IMR-90 (cell line): ENCODE data around the gene SMIM5. TPM values are rescaled to one million over a fixed set of nuclear protein-coding genes. Genes with fewer than 3 reads are reported as not detected.

Experiments used
- ATAC-seq: fragments of 200-7000 bp; cut with Tn5 transposase; 2 replicates; pipeline ENCODE4 v1.9.1; 2020; ENCODE audit warnings: low read depth, mild to moderate bottlenecking, moderate library complexity
- BruUV-seq: library from RNA; stranded (reverse); fragments of 400-500 nt; replicated peaks from 2 replicates; lab custom pipeline; 2021; lab: Mats Ljungman, UMichigan
- CTCF ChIA-PET: fragments of 300-600 bp; formaldehyde crosslinking; extraction: SDS; loops from one replicate; lab custom pipeline; 2021; ENCODE audit warnings: antibody characterized with exemption; lab: Yijun Ruan, JAX
- POLR2A ChIA-PET: fragments of 300-600 bp; sonication (Branson Sonifier 250); formaldehyde crosslinking; loops from one replicate; lab custom pipeline; 2022; ENCODE audit warnings: antibody characterized with exemption; ENCODE audit not compliant: unreplicated experiment; lab: Charles Lee
- DNase-seq: peaks from one replicate; pipeline ENCODE4 v3.0.0; 2013
- H2AFZ ChIP-seq: replicated peaks from 2 replicates; pipeline ENCODE3; 2013; ENCODE audit warnings: low read length, mild to moderate bottlenecking; ENCODE audit not compliant: poor library complexity
- H2AK5ac ChIP-seq: 2 replicates; pipeline ENCODE4 v1.6.1; 2013; ENCODE audit warnings: low read depth, low read length, inconsistent platforms
- H2AK9ac ChIP-seq: replicated peaks from 2 replicates; pipeline ENCODE3; 2013; ENCODE audit warnings: mild to moderate bottlenecking, low read depth, low read length, moderate library complexity; ENCODE audit not compliant: poor library complexity
- H2BK120ac ChIP-seq: 2 replicates; pipeline ENCODE4 v1.6.1; 2013; ENCODE audit warnings: low read depth, low read length, inconsistent platforms
- H2BK15ac ChIP-seq: 3 replicates; pipeline ENCODE4 v1.6.1; 2013; ENCODE audit warnings: low read depth, low read length, inconsistent platforms
- H2BK20ac ChIP-seq: 2 replicates; pipeline ENCODE4 v1.6.1; 2013; ENCODE audit warnings: low read depth, mild to moderate bottlenecking, inconsistent platforms, low read length, moderate library complexity
- H2BK5ac ChIP-seq: 2 replicates; pipeline ENCODE4 v1.6.1; 2013; ENCODE audit warnings: mild to moderate bottlenecking, low read depth, low read length, inconsistent platforms; ENCODE audit not compliant: poor library complexity, severe bottlenecking
- H3K14ac ChIP-seq: replicated peaks from 2 replicates; pipeline ENCODE4 v1.6.1; 2013; ENCODE audit warnings: low read depth, low read length, inconsistent platforms
- H3K18ac ChIP-seq: 2 replicates; pipeline ENCODE4 v1.6.1; 2013; ENCODE audit warnings: low read depth, low read length, control low read depth
- H3K23ac ChIP-seq: 2 replicates; pipeline ENCODE4 v1.6.1; 2013; ENCODE audit warnings: low read depth, low read length, inconsistent platforms
- H3K27ac ChIP-seq: 2 replicates; pipeline ENCODE4 v1.5.1; 2013; ENCODE audit warnings: mild to moderate bottlenecking, control low read depth, low read length; ENCODE audit not compliant: insufficient read depth
- H3K27me3 ChIP-seq: 2 replicates; pipeline ENCODE4 v1.6.1; 2013; ENCODE audit warnings: low read length; ENCODE audit not compliant: control insufficient read depth, insufficient read depth
- H3K36me3 ChIP-seq: 2 replicates; pipeline ENCODE4 v1.6.1; 2013; ENCODE audit warnings: low read length, mixed read lengths; ENCODE audit not compliant: control insufficient read depth, insufficient read depth
- H3K4ac ChIP-seq: 2 replicates; pipeline ENCODE4 v1.6.1; 2013; ENCODE audit warnings: low read depth, low read length, inconsistent platforms
- H3K4me1 ChIP-seq: 2 replicates; pipeline ENCODE4 v1.6.1; 2013; ENCODE audit warnings: low read length, mixed read lengths; ENCODE audit not compliant: control insufficient read depth, insufficient read depth
- H3K4me2 ChIP-seq: 2 replicates; pipeline ENCODE4 v1.6.1; 2013; ENCODE audit warnings: low read depth, mild to moderate bottlenecking, control low read depth, low read length, moderate library complexity
- H3K4me3 ChIP-seq: 2 replicates; pipeline ENCODE4 v1.5.1; 2013; ENCODE audit warnings: low read depth, mild to moderate bottlenecking, control low read depth, low read length, moderate library complexity; ENCODE audit not compliant: insufficient read depth
- H3K56ac ChIP-seq: 2 replicates; pipeline ENCODE4 v1.6.1; 2013; ENCODE audit warnings: low read length, inconsistent platforms; ENCODE audit not compliant: insufficient read depth; ENCODE audit errors: extremely low read depth
- H3K79me1 ChIP-seq, 2 experiments: 2 replicates each; pipeline ENCODE4 v1.6.1; 2013; ENCODE audit warnings: low read length in 2 of 2, inconsistent platforms in 1 of 2, low read depth in 1 of 2
- H3K9ac ChIP-seq: 2 replicates; pipeline ENCODE4 v1.6.1; 2013; ENCODE audit warnings: low read depth, low read length, control low read depth
- H3K9me1 ChIP-seq: 2 replicates; pipeline ENCODE4 v1.6.1; 2013; ENCODE audit warnings: low read length, inconsistent platforms; ENCODE audit not compliant: insufficient read depth
- H3K9me3 ChIP-seq: 2 replicates; pipeline ENCODE4 v1.6.1; 2013; ENCODE audit warnings: low read length; ENCODE audit not compliant: control insufficient read depth, insufficient read depth
- H4K20me1 ChIP-seq: 2 replicates; pipeline ENCODE4 v1.6.1; 2013; ENCODE audit warnings: low read length, inconsistent platforms; ENCODE audit not compliant: insufficient read depth
- H4K5ac ChIP-seq: 2 replicates; pipeline ENCODE4 v1.6.1; 2013; ENCODE audit warnings: mild to moderate bottlenecking, low read depth, low read length, control low read depth
- H4K8ac ChIP-seq, 2 experiments: 2 replicates each; pipeline ENCODE4 v1.6.1; 2013; ENCODE audit warnings: low read depth in 2 of 2, low read length in 2 of 2, control low read depth in 1 of 2, inconsistent platforms in 1 of 2
- H4K91ac ChIP-seq: 2 replicates; pipeline ENCODE4 v1.6.1; 2013; ENCODE audit warnings: low read depth, low read length, inconsistent platforms; ENCODE audit not compliant: insufficient read depth
- BHLHE40 ChIP-seq: fragments of 150-350 bp; IDR thresholded peaks from 2 replicates; pipeline ENCODE4 v1.6.1; 2016; ENCODE audit warnings: mild to moderate bottlenecking, low read depth, low read length
- CEBPB ChIP-seq: IDR thresholded peaks from 2 replicates; pipeline ENCODE4 v1.6.1; 2012; ENCODE audit warnings: low read depth, low read length, improper control_type of control experiment
- FOS ChIP-seq: fragments of 150-350 bp; IDR thresholded peaks from 2 replicates; pipeline ENCODE4 v1.6.1; 2016; ENCODE audit warnings: low read depth, low read length
- MAFK ChIP-seq: IDR thresholded peaks from 2 replicates; pipeline ENCODE4 v1.6.1; 2012; ENCODE audit warnings: low read depth, low read length, improper control_type of control experiment
- MAZ ChIP-seq: IDR thresholded peaks from 2 replicates; pipeline ENCODE4 v1.6.1; 2012; ENCODE audit warnings: low read depth, mild to moderate bottlenecking, low read length, improper control_type of control experiment, moderate library complexity, borderline replicate concordance
- MXI1 ChIP-seq: IDR thresholded peaks from 2 replicates; pipeline ENCODE4 v1.6.1; 2012; ENCODE audit warnings: low read depth, mild to moderate bottlenecking, low read length, moderate library complexity, borderline replicate concordance
- NFE2L2 ChIP-seq: fragments of 150-350 bp; IDR thresholded peaks from 2 replicates; pipeline ENCODE4 v1.6.1; 2016; ENCODE audit warnings: low read depth, mild to moderate bottlenecking, low read length
- POLR2A ChIP-seq: IDR thresholded peaks from 2 replicates; pipeline ENCODE4 v1.6.1; 2012; ENCODE audit warnings: mild to moderate bottlenecking, low read depth, low read length
- WGBS, 2 experiments: methylation state at CpG; one replicate each; pipeline versions ENCODE4 v1.1.5 to v1.1.7; 2013; ENCODE audit warnings: missing lambda C conversion rate in 2 of 2; ENCODE audit not compliant: insufficient read length in 1 of 2; ENCODE audit errors: extremely low coverage in 2 of 2; 5-methylcytosine and 5-hydroxymethylcytosine counted together
- dilution Hi-C: fragments of 300-500 bp; cut with HindIII; formaldehyde crosslinking; loops from one replicate; pipeline ENCODE4 v1.14.3; 2018; ENCODE audit warnings: low sequenced_read_pairs; ENCODE audit not compliant: unreplicated experiment
- in situ Hi-C: fragments of 300-500 bp; cut with MboI; formaldehyde crosslinking; loops from 3 replicates; pipeline ENCODE4 v1.14.3; 2019; ENCODE audit warnings: low sequenced_read_pairs, inconsistent platforms, mixed read lengths
- intact Hi-C: fragments of 100-400 bp; cut with micrococcal nuclease; formaldehyde crosslinking; loops from 2 replicates; pipeline ENCODE4 v1.10.0; 2022
- polyA plus RNA-seq, 3 experiments: library from polyadenylated mRNA; depleted of rRNA; stranded (reverse); fragments of >200 nt; gene quantifications; 2 replicates each; pipeline ENCODE4 v1.2.3, GENCODE V29; 2012; ENCODE audit warnings: low replicate concordance in 1 of 3
- total RNA-seq: library from RNA; depleted of rRNA; stranded (reverse); fragments of >200 nt; gene quantifications from 2 replicates; pipeline ENCODE4 v1.2.3, GENCODE V29; 2012
- TF ChIP-seq, protein P1 (sequence below): fragments of 150-350 bp; IDR thresholded peaks from 2 replicates; pipeline ENCODE4 v1.6.1; 2016; ENCODE audit warnings: low read depth, mild to moderate bottlenecking, low read length, moderate library complexity, borderline replicate concordance
- TF ChIP-seq, protein P2 (sequence below): fragments of 150-350 bp; IDR thresholded peaks from 2 replicates; pipeline ENCODE4 v1.6.1; 2017; ENCODE audit warnings: mild to moderate bottlenecking, antibody characterized with exemption, low read length, low read depth

Gene SMIM5
- total and polyA plus RNA-seq, 2 of the 4 experiments (the other 2 are of a cell fraction) = not detected

GRCh38 chr17:75610103-75610984 is 22.9 kb upstream of the SMIM5 start (continued):
- no peak for TF ChIP-seq BHLHE40

- Histone ChIP-seq H4K5ac (no peak overlapping the region), H3K4me2 (no peak overlapping the region), H2BK5ac (no peak overlapping the region), H2BK20ac (no peak overlapping the region), H3K4me3 (no peak overlapping the region), H2BK15ac (no peak overlapping the region), H3K4me1 (no peaks in the 10 kb centered on the region), H3K18ac (no peak overlapping the region), H3K9ac (no peak overlapping the region), H2BK120ac (no peak overlapping the region), H2AK5ac (no peak overlapping the region), H3K4ac (no peak overlapping the region), H3K9me1 (no peaks in the 10 kb centered on the region), H3K9me3 (no peaks in the 10 kb centered on the region), H3K36me3 (no peaks in the 10 kb centered on the region), H3K27ac (no peak overlapping the region), H3K79me1 (no peaks in the 10 kb centered on the region), H4K20me1 (no peaks in the 10 kb centered on the region), H4K91ac (no peak overlapping the region), H3K27me3 (peaks cover 12% of the 10 kb centered on the region), H3K14ac (no peak overlapping the region), H3K23ac (no peak overlapping the region), H2AK9ac (no peak overlapping the region), H3K56ac (no peak overlapping the region), H2AFZ (no peak overlapping the region), H4K8ac (no peak overlapping the region)
- dilution Hi-C loops (no loop called here), intact Hi-C loops (no loop called here), in situ Hi-C loops (no loop called here)
- POLR2A ChIA-PET = no interaction called here
- ATAC-seq (no peak), DNase-seq (no peak)
- CTCF ChIA-PET = no interaction called here
- TF ChIP-seq CEBPB (no peak), MAZ (no peak), NFE2L2 (no peak), MAFK (no peak), FOS (no peak), MXI1 (no peak), POLR2A (no peak)
- TF ChIP-seq, protein P1, sequence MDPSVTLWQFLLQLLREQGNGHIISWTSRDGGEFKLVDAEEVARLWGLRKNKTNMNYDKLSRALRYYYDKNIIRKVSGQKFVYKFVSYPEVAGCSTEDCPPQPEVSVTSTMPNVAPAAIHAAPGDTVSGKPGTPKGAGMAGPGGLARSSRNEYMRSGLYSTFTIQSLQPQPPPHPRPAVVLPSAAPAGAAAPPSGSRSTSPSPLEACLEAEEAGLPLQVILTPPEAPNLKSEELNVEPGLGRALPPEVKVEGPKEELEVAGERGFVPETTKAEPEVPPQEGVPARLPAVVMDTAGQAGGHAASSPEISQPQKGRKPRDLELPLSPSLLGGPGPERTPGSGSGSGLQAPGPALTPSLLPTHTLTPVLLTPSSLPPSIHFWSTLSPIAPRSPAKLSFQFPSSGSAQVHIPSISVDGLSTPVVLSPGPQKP = no peak
- TF ChIP-seq, protein P2, sequence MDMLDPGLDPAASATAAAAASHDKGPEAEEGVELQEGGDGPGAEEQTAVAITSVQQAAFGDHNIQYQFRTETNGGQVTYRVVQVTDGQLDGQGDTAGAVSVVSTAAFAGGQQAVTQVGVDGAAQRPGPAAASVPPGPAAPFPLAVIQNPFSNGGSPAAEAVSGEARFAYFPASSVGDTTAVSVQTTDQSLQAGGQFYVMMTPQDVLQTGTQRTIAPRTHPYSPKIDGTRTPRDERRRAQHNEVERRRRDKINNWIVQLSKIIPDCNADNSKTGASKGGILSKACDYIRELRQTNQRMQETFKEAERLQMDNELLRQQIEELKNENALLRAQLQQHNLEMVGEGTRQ = no peak
- BruUV-seq = no TSS peak
- 84% methylated on average over 9 of the region's 20 CpGs; no CpG with 5 or more reads in 1 of the 2 experiments for WGBS, 2 experiments
Observed at GRCh38 chr17:75611851-75612429, 21.3 kb upstream of the SMIM5 start.
